Placental pericyte (primary cell): ENCODE data around the gene POLR2B. TPM values are rescaled to one million over a fixed set of nuclear protein-coding genes. Genes with fewer than 3 reads are reported as not detected.

Experiments
- small RNA-seq: library from RNA; depleted of rRNA; stranded (forward); fragments of <200 nt; gene quantifications from one replicate; pipeline ENCODE3, GENCODE V24; 2012; ENCODE audit warnings: low replicate concordance
- total RNA-seq: library from RNA; depleted of rRNA; stranded (reverse); fragments of >200 nt; gene quantifications from 2 replicates; pipeline ENCODE4 v1.2.3, GENCODE V29; 2012

POLR2B gene
- 114 and 135 TPM in 2 replicates for total RNA-seq

DNA sequence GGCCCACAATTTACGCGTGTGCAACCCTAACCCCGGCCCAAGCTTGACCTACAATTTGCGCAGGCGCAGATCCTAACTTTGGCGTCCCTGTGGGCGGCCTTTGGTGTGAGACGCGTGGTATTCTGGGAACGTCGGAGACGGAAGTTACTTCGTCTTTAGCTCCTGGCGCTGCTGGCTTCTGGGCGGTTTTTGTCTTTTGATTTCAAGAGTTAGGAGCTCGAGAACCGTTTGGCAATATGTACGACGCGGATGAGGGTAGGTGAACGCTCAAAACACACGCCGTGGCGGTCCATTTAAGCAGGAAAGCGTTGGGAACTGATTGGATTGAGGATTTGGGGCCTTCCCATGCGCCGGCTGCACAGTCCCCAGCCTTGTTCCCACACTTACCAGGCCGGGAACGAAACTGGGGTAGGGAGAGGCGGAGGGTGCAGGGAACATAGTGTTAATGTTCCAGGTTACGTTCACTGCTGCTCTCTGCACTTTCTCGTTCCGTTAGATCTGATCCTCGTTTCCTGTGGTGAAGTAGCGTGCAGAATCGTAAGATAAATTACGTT lies at the start of gene POLR2B:
POLR2B (plus strand) TSS at position 147 of the 554 bp plus-strand sequence; CDS start at position 237, 90 bp downstream.

DNA sequence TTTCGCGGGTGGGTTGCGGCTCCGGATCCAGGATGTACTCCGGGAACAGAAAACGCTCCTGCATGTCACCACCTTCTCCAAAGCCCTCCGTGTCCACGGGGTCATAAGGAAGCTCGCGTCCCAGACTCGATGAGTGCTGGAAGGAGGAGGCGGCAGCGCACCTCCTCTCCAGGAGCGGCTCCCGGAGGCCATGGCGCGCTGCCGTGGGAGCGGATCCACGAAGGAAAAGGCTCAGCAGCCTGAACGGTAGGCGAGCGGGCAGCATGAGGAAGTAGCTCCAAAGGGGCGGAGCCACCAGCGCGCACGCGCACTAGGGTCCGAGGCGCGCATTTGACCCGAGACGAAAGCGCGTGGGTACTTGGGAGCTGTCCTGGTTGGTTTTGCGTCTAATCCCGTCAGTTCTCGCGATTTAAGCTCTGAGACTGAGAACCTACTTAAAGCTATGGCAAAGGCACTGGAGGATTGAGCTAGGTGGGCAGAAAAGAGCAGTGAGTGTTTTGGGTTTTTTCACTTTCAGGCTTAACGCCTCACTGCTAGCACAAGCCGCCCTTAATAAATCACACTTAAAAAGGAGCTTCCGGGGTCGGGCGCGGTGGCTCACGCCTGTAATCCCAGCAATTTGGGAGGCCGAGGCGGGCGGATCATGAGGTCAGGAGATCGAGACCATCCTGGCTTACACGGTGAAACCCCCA lies 1.2 kb upstream of the POLR2B start, which contains the start of gene NOA1:
NOA1 (minus strand) TSS at position 286 of the 692 bp plus-strand sequence; CDS start at position 265, 21 bp downstream.

Small RNA genes lying within 50 kb of the gene (small RNA-seq; reads per million reads assigned to genes)
- gene RNU6-998P = not detected

Other genes starting within 250 kb of the POLR2B start
- not detected in 2 replicates for gene SPINK2, start 157.2 kb upstream of the POLR2B start, total RNA-seq
- gene REST, start 71.0 kb upstream of the POLR2B start, total RNA-seq = 34.8 and 58.8 TPM in 2 replicates
- gene NOA1, start 1.3 kb upstream of the POLR2B start, total RNA-seq = 20.5 and 27.6 TPM in 2 replicates
- 311 and 330 TPM in 2 replicates for gene IGFBP7, start 131.5 kb downstream of the POLR2B start, total RNA-seq